ENCODE data around the gene TUBB1. TPM values are rescaled to one million over a fixed set of nuclear protein-coding genes. Genes with fewer than 3 reads are reported as not detected.
A peak's percentile ranks its signal among the peaks of the same experiment; 100 is the strongest.
"Not testable (repeated sequence)": the region's sequence is repeated elsewhere in the genome, so short reads cannot be mapped to it uniquely, and the experiment has no call there.

The TUBB1 gene
- total RNA-seq, 1 experiment from 2014 or later, result not detected

GRCh38 chr20:59008715-59009336 lies 10.4 kb upstream of the TUBB1 start:
- TF ChIP-seq, protein P1, sequence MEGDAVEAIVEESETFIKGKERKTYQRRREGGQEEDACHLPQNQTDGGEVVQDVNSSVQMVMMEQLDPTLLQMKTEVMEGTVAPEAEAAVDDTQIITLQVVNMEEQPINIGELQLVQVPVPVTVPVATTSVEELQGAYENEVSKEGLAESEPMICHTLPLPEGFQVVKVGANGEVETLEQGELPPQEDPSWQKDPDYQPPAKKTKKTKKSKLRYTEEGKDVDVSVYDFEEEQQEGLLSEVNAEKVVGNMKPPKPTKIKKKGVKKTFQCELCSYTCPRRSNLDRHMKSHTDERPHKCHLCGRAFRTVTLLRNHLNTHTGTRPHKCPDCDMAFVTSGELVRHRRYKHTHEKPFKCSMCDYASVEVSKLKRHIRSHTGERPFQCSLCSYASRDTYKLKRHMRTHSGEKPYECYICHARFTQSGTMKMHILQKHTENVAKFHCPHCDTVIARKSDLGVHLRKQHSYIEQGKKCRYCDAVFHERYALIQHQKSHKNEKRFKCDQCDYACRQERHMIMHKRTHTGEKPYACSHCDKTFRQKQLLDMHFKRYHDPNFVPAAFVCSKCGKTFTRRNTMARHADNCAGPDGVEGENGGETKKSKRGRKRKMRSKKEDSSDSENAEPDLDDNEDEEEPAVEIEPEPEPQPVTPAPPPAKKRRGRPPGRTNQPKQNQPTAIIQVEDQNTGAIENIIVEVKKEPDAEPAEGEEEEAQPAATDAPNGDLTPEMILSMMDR (IDR thresholded peaks at IDR 0.05; ENCODE audit: unreplicated experiment), result no peak
- Mint-ChIP-seq H3K27ac (ENCODE audit: low read depth, unreplicated experiment) (no peak overlapping the region), H3K9me3 (ENCODE audit: unreplicated experiment) (no peaks in the 10 kb centered on the region), H3K36me3 (ENCODE audit: insufficient read depth, unreplicated experiment) (peaks cover 6% of the 10 kb centered on the region), H3K4me3 (ENCODE audit: unreplicated experiment) (no peak overlapping the region), H3K27me3 (ENCODE audit: insufficient read depth, unreplicated experiment) (no peaks in the 10 kb centered on the region), H3K4me1 (ENCODE audit: insufficient read depth, unreplicated experiment) (peaks cover 32% of the 10 kb centered on the region)
- ChIA-PET POLR2A (interaction anchor here (0.5 to 3.0 kb wide), 11 partner anchors 10 to 1298 kb away, joined by 3 to 19 read pairs (median 4); partner anchors contain the start of gene ATP5F1E), CTCF (interaction anchor here (1.2 to 1.3 kb wide), 2 partner anchors 8 to 139 kb away, joined by 3 to 6 read pairs; no protein-coding TSS in a partner anchor)
- no peak for DNase-seq (ENCODE audit: unreplicated experiment)
- intact Hi-C loops (cut with micrococcal nuclease), result no loop called here
- BruUV-seq (replicated peaks), result no TSS peak

DNA sequence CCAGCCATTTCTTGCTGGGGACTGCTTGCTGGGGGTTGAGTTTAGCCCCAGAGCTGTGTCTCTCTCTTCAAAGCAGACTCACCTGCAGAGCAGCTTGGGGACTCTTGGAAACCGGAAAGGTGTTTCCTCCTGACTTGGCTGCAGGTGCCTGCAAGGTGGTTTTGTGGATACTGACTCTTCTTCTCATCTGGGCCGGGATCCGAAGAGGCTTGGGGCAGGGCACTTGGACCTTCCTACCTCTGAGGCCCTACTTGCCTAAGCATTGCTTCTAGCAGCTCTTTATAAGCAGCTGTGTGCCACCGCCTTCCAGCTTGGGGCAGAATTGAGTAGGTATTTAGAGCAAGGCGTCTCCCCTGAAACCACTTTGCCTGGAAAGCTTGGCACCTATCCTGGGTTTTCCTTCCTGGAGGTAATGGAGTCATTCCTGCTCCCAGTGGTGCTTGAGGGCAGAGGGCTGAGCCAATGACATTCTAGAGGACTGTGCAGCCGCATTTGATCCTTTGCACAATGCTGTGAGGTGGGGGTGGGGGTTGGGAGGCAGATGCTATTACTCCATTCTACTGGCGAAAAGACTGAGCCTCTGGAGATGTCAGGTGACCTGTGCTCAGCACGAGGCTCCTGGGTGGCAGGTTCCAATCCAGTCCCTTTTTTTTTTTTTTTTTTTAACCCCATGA lies 8.8 kb upstream of the TUBB1 start:
- Mint-ChIP-seq H3K27me3 (ENCODE audit: insufficient read depth, unreplicated experiment) (no peaks in the 10 kb centered on the region), H3K4me1 (ENCODE audit: insufficient read depth, unreplicated experiment) (peaks cover 27% of the 10 kb centered on the region), H3K36me3 (ENCODE audit: insufficient read depth, unreplicated experiment) (no peaks in the 10 kb centered on the region), H3K4me3 (ENCODE audit: unreplicated experiment) (no peak overlapping the region), H3K27ac (ENCODE audit: low read depth, unreplicated experiment) (peak overlapping the region; percentile 58), H3K9me3 (ENCODE audit: unreplicated experiment) (no peaks in the 10 kb centered on the region)
- DNase-seq (ENCODE audit: unreplicated experiment), result peak; percentile 88
- ChIA-PET CTCF (interaction anchor here (0.8 to 1.4 kb wide), 7 partner anchors 9 to 150 kb away, joined by 3 to 6 read pairs (median 3); partner anchors contain the start of genes ATP5F1E and TUBB1), POLR2A (interaction anchor here (1.2 to 3.0 kb wide), 9 partner anchors 10 to 826 kb away, joined by 3 to 23 read pairs (median 6); partner anchors contain the start of genes ATP5F1E and TUBB1)
- TF ChIP-seq, protein P1 (IDR thresholded peaks at IDR 0.05; ENCODE audit: unreplicated experiment), result no peak
- intact Hi-C loops (cut with micrococcal nuclease), result no loop called here
- BruUV-seq (replicated peaks), result no TSS peak

DNA sequence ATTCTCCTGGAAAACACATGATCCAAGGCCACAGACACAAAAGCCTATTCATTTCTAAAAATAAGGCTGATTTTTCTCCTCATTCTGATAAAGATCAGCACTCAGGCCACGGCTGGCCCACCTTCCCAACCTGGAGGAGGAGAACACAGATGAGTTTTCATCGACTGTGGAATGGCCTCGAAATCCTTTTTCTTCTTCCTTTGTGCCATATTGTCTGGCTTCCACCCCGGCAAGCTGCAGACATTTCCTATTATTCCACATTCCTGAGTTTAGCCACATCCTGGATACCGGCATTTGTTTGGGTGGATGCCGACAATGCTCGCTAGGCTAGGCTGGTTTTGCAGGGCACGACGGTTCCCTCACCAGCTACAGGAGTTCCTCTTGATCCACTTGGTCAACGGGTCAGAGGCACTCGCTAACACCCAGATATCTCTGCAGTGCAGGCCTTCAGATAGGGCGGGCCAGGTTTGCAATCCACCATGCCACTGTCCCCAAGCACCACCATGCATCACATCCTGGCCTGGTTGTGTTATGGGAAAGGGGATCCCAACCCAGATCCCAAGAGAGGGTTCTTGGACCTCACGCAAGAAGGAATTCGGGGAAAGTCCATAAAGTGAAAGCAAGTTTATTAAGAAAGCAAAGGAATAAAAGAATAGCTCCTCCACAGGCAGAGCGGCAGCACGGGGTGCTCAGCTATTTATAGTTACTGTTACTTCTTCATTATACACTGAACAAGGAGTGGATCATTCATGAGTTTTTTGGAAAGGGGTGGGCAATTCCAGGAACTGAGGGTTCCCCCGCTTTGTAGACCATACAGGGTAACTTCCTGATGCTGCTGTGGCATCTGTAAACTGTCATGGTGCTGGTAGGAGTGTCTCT lies 8.0 kb upstream of the TUBB1 start:
- POLR2A ChIA-PET, result interaction anchor here (0.9 to 3.0 kb wide), 8 partner anchors 9 to 129 kb away, joined by 3 to 23 read pairs (median 7); partner anchors contain the start of genes ATP5F1E and TUBB1
- BruUV-seq (replicated peaks), result no TSS peak
- Mint-ChIP-seq H3K9me3 (ENCODE audit: unreplicated experiment) (no peaks in the 10 kb centered on the region), H3K36me3 (ENCODE audit: insufficient read depth, unreplicated experiment) (no peaks in the 10 kb centered on the region), H3K27me3 (ENCODE audit: insufficient read depth, unreplicated experiment) (no peaks in the 10 kb centered on the region), H3K27ac (ENCODE audit: low read depth, unreplicated experiment) (peak overlapping the region; percentile 58), H3K4me1 (ENCODE audit: insufficient read depth, unreplicated experiment) (peaks cover 24% of the 10 kb centered on the region), H3K4me3 (ENCODE audit: unreplicated experiment) (no peak overlapping the region)
- intact Hi-C loops (cut with micrococcal nuclease), result no loop called here
- DNase-seq (ENCODE audit: unreplicated experiment), result peak; percentile 59
- TF ChIP-seq, protein P1 (IDR thresholded peaks at IDR 0.05; ENCODE audit: unreplicated experiment), result no peak
- CTCF ChIA-PET, result interaction anchor here (0.9 to 1.4 kb wide), 4 partner anchors 9 to 121 kb away, joined by 3 read pairs; partner anchors contain the start of genes ATP5F1E and TUBB1

DNA sequence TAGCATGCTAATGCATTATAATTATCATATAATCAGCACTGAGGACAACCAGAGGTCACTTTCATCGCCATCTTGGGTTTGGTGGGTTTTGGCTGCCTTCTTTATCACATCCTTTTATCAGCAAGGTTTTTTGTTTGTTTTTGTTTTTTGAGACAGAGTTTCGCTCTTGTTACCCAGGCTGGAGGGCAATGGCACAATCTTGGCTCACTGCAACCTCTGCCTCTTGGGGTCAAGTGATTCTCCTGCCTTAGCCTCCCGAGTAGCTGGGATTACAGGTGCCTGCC lies 7.4 kb upstream of the TUBB1 start:
- intact Hi-C loops (cut with micrococcal nuclease); H3K27ac Mint-ChIP-seq (ENCODE audit: low read depth, unreplicated experiment); DNase-seq (ENCODE audit: unreplicated experiment); H3K9me3 Mint-ChIP-seq (ENCODE audit: unreplicated experiment); H3K4me3 Mint-ChIP-seq (ENCODE audit: unreplicated experiment); H3K27me3 Mint-ChIP-seq (ENCODE audit: insufficient read depth, unreplicated experiment); H3K36me3 Mint-ChIP-seq (ENCODE audit: insufficient read depth, unreplicated experiment); BruUV-seq (replicated peaks); CTCF ChIA-PET: not testable (repeated sequence)
- POLR2A ChIA-PET, result interaction anchor here (0.9 to 3.0 kb wide), 4 partner anchors 9 to 30 kb away, joined by 3 to 23 read pairs (median 14); partner anchors contain the start of genes ATP5F1E and TUBB1
- H3K4me1 Mint-ChIP-seq (ENCODE audit: insufficient read depth, unreplicated experiment), result peaks cover 30% of the 10 kb centered on the region
